Gastroesophageal sphincter (tissue), 3 donors: ENCODE measurements around the gene SPOCD1.

Source experiments
- CTCF ChIP-seq, 4 experiments: fragments of 200-600 bp in 2 of 4; fragments of 450-650 bp in 2 of 4; sonication (generic) in 1 of 4; IDR thresholded peaks; one replicate each; pipeline ENCODE4 v1.5.1; 2017 to 2019; ENCODE audit warnings: antibody characterized with exemption in 4 of 4, mild to moderate bottlenecking in 2 of 4, moderate library complexity in 2 of 4
- POLR2A ChIP-seq, 2 donors: fragments of 450-650 bp; IDR thresholded peaks; one replicate each; pipeline ENCODE4 v1.6.1; 2017; ENCODE audit warnings: antibody characterized with exemption in 2 of 2, mild to moderate bottlenecking in 2 of 2, moderate library complexity in 1 of 2

- TF ChIP-seq CTCF (IDR thresholded peaks at IDR 0.05) (no peak), POLR2A (IDR thresholded peaks at IDR 0.05) (no peak)
These were observed 53.5 kb downstream of the SPOCD1 start for GRCh38 chr1:31762323-31762722.
